CD4-positive, alpha-beta T cell treated with Interleukin-17A for 4 hours (primary cell): ENCODE measurements around the gene DGKH.
"Not testable (repeated sequence)": the region's sequence is repeated elsewhere in the genome, so short reads cannot be mapped to it uniquely, and the experiment has no call there.

Experiments
- DNase-seq: peaks from one replicate; pipeline ENCODE4 v3.0.0-alpha.2; 2020; ENCODE audit warnings: mixed read lengths

The DGKH gene

DNA sequence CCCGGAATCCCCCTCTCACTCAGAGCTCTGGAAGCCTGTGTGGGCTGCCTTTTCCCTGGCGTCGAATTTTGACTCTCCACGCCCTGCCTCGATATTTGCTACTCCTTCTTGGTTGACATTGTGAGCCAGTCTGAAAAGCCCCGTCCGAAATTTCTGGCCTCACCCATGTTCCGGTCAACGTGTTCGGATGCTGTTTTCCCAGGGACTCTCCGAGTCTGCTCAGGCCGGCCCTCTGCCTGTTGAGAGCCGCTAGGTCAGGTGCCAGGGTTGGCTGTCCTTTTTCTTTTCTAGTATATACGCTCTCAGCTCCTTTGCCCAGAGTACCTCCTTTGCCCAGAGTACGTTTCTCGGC, 6.8 kb upstream of the DGKH start:
- DNase-seq: peak; percentile 7

GRCh38 chr13:42043676-42044075, 4.8 kb upstream of the DGKH start:
- no peak for DNase-seq

GRCh38 chr13:42046448-42046847, 2.0 kb upstream of the DGKH start:
- DNase-seq: no peak

DNA sequence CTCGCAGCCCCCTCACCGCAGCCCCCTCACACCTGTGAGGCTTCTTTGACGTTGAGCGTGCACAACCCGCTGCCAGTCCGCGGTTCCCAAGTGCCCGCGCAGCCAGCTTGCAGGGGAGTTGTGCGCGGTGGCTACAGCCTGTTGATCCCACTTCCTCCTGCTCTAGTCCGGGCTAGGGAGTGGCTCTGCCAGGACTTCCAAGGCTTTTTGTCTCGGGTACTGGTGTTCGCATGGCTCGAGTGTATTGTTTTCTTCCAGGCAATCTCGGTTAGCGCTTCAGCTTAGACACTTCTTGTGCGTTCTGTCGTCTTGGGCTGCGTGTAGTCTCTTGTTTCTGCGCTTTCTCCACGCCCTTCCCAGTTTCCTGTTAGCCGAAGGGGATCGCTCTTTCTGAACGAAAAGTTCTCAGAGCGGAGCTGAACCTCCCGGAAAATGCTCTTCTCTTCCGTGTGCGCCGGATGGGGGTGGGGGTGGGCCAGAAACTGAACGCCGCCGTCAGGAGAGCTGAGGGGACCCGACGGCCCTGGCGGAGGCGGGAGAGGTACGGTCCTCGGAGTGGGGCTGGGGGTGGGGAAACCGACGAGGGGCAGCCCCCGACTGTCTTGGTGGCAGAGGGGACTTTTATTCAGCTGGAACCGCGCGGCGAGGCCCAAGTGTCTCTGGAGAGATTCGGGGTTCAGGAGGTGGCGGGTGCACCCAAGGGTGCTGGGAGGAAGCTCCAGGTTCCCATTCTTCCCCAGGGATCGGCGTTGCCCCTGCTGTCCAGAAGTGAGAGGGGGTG, 697 bp upstream of the DGKH start:
- peak; percentile 49 for DNase-seq

GRCh38 chr13:42048684-42049453, 421 bp downstream of the DGKH start:
- DNase-seq: peak; percentile 78

DNA sequence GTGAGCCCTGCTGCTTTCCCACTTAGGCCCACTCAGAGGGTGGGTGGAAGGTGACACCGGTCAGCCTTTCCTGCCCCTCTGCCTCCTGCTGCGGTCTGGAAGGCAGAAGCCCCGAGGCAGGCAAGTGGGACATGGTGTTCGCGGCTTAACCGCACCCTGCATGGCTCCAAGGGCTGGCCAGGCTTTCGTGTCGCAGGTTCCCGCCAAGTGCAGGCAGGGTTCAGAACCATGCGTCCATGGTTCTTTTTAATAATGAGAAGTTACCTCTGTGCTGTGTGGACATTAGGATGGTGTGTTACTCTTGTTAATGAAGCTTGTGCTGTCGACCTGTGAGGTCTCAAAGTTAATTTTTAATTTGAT, 986 bp downstream of the DGKH start:
- DNase-seq: no peak

GRCh38 chr13:42054798-42055499, 6.5 kb downstream of the DGKH start:
- no peak for DNase-seq

DNA sequence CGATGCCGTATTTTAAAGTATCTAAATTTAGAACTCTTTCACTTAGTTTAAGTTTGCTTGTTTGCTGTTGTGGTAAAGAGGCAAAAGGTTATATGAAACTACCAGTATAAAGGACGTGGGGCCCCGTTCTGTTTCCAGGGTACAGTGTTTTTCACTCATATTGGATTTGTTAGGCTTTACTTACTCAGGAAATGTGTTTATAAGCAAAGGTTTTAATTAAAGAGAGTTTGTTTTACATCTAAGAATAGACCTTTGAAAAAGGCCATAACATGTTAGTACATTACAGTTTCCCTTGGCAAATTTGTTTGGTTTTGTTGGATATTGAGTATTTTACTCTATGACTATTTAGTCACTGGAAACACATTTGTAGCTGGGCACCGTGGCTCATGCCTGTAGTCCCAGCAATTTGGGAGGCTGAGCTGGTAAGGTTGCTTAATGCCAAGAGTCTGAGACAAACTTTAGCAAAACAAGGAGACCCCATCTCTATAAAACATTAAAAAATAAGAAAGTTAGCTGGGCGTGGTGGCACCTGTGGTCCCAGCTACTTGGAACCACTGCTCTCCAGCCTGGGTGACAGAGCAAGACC, 7.1 kb downstream of the DGKH start:
- no peak for DNase-seq

GRCh38 chr13:42056146-42056545, 7.7 kb downstream of the DGKH start:
- no peak for DNase-seq

- no peak for DNase-seq
These were observed 8.1 kb downstream of the DGKH start for GRCh38 chr13:42056583-42056982.

DNA sequence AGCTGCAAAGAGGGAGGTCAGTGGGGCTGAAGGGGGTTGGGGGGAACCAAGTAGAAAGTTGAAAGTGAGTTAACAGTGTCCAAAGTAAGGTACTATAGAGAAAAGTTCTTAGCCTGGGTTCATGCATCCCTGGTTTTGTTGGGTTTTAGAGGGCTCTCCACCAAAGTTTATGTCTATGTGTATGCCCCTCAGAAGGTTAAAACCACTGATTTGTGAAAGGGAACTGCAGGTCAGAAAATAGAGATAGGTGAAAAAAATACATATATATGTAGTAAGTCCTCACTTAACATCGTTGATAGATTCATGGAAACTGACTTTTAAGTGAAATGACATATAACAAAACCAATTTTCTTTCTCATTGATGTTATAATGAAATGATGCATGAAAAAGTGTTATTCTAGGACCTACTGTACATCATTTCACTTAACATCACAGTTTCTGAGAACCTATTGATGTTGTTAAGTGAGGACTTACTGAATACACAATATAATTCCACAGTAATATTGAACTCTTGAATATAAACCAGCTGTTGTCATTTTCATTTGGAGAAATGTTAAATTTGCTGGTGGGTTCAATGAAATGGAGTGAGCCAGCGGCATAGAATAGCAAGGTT, 9.6 kb downstream of the DGKH start:
- DNase-seq: no peak

DNA sequence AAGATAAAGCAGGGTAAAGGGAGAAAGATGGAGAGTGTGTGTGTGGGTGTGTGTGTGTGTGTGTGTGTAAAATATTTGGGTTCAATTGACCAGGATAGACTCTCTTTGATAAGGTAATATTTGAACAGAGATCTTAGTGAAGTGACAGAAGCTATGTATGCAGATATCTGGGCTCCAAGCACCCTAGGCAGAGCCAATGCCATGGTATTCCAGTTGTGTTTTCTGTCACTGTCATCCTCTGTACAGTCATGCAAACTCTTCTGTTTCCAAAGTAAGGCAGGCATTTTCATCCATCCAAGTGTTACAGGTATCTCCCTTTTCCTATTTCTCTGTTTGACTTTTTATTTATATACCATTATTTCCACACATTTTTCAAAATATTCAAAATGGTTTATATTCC, 13.5 kb downstream of the DGKH start:
- DNase-seq: no peak

DNA sequence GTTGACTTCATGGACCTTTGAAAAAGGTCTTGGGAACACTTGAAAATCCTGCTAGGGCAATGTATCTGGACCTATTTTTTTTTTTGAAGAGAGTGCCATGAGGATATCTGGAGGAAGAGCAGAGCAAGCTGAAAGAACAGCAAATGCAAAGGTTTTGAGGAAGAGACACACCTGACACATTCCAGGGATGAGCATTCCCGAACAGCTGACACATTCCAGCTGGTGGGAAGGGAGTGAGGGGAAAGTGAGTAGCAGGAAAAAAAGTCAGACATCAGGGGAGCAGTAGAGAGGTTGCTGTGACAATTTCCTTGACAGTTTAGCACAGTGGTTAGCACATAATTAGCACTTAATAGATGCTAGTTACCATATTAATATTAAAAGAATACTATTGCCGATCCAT, 14.7 kb downstream of the DGKH start:
- no peak for DNase-seq

DNA sequence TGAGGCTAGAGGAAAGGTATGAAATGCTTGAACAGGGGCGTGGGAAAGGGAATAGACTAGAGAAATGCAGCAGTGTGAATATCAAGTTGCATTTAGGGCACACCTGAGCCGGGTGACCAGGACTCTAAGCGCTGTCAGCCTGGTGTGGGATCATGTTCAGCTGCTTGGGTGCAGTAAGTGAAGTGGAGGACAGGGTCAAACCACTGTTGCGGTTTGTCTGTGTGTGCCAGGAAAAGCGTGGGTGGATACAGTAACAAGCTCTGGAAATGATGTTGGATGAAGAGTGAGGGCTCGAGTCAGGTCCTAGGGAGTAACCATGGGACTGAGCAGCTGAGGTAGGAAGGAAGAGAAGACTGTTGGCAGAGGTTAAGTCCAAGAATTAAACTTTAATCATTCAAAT, 15.8 kb downstream of the DGKH start:
- no peak for DNase-seq

- no peak for DNase-seq
These were observed 16.5 kb downstream of the DGKH start for GRCh38 chr13:42064966-42065365.

DNA sequence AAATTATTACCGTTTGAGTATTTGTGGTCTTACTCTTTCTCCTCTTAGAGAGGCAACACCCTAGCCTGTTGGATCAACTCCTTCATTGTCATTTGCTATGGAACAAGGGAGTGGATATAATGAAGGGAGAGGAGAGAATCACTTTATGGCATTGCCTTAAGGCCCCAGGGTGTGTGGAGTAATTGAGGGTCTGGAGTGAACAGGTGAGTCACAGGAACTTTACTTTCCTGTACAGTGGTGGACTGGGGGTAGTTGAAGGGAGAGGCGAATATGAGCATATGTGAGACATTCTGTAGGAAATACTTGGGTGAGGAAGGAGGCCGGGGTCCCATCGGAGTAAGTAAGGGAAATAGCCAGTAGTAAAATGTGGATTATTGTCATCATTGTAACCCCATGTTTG, 17.0 kb downstream of the DGKH start:
- no peak for DNase-seq

DNA sequence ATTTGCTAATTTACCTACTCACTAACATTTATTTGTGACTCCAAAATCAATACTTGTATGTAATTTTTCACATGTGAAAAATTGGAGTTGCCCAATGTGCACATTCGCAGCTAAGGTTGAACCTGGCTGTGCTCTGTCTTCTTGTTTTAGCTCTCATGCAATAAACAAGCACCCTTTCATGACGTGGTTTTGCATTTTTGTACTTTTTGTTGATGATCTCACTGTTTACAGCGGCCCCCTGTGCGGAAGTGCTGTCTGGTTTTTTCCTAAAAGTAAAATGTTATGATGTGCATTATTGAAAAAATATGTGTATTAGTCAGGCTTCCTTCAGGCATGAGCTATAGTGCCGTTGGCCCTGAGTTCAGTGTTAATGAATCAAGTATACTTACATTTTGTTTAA, 18.1 kb downstream of the DGKH start:
- no peak for DNase-seq

DNA sequence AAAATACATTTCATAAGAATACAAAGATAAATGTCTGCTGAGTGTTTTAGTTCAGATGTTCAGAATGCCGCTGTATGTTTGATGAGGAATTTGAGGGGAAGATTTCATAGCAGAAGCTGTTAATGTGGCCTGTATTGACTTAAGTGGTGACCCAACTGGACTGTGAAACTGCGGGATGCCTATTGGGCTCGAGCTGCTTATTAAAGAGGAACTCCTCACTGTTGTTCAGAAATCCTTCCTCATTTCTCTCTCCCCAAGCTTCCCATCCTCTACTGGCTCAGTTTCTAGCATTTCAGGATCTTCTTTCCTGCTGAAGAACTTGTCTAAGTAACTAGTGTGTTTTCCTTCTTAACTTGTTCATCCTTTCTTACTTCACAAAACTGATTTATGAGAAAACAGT, 20.4 kb downstream of the DGKH start:
- DNase-seq: no peak

- not testable (repeated sequence) for DNase-seq
These were observed 22.2 kb downstream of the DGKH start for GRCh38 chr13:42070599-42070998.

DNA sequence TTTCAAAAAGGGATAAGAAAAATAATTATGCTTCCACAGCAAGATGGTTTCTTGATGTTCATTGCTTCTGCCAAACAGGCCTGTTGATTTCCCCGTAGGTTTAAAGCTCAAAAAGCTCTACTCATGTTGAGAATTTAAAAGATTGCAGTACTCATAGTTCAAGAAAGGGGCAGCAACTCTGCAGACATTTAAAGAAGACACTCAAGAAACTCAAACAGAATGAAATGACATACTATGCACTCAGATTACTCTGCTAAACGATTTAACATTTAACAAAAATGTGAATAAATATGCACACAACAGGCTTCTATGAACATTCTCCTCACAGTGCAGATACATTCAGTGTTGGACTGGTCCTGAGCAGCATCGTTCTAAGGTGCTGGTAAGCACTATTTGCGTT, 22.7 kb downstream of the DGKH start:
- DNase-seq: not testable (repeated sequence)

GRCh38 chr13:42071672-42072419, 23.4 kb downstream of the DGKH start:
- no peak for DNase-seq

- no peak for DNase-seq
These were observed 25.2 kb downstream of the DGKH start for GRCh38 chr13:42073683-42074082.
